Stimulated activated CD8-positive, alpha-beta memory T cell treated with anti-CD3 and anti-CD28 coated beads, Interleukin-4, amount 100 ng/mL, for 4 hours (primary cell): ENCODE data around the gene ARHGEF33.

Source experiments
- DNase-seq, 2 donors: peaks; one replicate each; pipeline ENCODE4 v3.0.0-alpha.2; 2020; ENCODE audit warnings: low read depth in 2 of 2, low spot score in 1 of 2

The ARHGEF33 gene

DNA sequence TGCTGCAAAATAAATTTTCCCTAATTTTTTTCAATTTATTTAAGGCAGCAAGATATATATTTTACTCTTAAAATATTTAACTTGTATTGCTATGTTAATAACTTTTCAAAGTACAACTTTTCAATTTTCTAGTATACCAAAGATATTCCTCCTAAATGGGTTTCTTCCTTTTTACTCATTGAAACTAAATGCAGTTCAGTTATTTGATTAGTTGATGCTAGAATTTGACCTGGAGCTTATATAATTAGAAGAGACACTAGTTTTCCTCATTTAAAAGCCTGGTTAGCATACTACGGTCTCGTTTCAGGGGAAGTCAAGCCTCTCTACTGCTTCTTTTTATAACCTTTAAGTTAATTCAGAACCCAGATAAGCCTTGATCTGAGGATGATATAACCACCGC, at the start of gene ARHGEF33:
Gene ARHGEF33, plus strand, starts transcription at position 301 of the 400 bp plus-strand sequence. CDS start 29,573 bp downstream, outside the sequence.
- DNase-seq = no peak

DNA sequence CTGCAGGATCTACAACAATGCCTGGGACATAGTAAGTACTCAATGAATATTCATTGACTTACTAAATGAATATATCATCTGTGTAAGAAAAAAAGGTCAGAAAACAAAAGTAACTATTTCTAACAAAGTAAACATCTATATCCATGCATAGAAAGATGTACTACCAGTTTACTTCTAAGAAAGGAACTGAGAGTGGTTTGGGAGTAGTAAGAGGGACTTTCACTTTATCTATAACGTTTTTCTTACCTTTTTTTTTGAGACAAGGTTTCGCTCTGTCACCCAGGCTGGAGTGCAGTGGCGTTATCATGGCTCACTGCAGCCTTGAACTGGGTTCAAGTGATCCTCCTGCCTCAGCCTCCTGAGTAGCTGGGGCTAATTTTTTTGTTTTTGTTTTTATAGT, 39.6 kb upstream of the ARHGEF33 start:
- no peak for DNase-seq

DNA sequence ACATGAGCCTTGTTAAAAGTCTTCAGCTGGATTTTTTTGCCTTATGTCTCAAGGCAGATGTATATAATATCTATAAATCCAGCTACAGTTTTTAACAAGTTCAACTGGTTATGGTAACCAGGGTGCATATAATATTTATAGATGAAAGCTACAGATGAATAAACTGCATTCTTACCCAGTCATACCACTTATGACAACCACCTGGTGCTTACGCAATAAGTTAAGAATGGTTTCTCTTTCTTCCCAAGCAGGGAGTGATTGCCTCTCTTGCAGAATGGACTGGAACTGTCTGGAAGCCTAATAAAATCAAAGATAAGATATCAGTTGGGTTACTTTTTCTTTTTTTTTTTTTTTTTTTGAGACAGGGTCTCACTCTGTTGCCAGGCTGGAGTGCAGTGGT, 33.5 kb upstream of the ARHGEF33 start:
- DNase-seq = no peak

DNA sequence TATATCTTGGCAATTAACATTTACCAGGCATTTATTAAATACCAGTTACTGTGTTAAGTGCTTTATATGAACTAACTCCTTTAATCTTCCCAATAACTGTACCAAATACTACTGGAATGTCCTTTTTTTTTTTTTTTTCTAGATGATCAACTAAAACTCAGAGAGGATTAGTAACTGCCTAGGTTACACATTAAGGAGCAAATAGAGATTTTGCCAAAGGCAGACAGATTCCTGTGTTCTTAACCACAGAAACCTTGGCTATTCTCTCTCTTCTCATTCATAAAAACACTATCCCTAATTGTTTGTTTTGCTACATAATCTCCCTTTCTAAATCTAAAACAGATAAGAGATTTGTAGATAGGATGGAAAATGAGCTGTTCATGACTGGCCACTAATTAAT, 27.2 kb upstream of the ARHGEF33 start:
- DNase-seq = no peak

DNA sequence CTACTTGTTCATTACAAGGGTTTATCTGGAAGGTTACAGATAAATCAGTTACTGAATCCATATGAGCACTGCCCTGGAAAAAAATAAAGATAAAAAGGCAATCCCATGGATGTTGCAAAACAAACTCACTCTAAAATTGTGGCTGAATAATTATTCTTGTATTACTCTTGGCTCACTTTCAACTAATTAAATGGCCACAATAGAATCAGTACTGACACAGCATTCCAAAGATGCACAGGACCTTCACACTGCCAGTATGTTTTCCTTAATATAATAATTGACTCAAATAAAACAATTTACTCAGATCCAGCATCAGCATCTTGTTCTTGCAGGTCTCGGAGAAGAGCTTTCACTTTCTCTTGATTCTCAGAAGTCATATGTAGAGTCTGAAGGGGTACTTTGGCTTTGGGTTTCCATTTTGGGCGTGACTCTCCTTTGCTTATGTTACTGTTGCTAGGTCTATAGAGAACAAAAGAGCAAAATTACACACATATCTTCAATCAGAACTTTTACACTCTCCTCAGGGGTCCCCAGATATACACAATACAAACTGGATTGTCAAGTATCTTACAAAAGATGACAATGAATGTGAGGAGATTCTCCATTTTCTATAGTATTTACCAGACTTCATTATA, 26.5 kb upstream of the ARHGEF33 start:
- no peak for DNase-seq

DNA sequence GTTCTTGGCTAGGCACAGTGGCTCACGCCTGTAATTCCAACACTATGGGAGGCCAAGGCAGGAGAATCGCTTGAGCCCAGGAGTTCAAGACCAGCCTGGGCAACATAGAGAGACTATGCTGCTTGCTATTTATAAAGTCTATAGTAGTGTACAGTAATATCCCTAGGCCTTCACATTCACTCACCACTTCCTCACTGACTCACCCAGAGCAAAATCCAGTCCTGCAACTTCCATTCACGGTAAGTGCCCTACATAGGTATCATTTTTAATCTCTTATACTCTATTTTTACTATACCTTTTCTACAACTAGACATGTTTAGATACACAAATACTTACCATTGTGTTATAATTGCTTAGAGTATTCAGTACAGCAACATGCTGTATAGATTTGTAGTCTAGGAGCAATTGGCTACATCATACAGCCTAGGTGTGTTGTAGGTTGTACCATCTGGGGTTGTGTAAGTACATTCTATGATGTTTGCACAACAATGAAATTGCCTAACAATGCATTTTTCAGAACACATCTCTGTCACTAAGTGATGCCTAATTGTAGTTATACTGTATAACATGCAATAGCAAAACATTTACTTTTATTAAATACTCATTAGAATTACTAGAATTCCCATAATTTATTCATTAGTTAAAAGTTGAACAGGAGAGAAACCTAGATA, 22.8 kb upstream of the ARHGEF33 start:
- no peak for DNase-seq

DNA sequence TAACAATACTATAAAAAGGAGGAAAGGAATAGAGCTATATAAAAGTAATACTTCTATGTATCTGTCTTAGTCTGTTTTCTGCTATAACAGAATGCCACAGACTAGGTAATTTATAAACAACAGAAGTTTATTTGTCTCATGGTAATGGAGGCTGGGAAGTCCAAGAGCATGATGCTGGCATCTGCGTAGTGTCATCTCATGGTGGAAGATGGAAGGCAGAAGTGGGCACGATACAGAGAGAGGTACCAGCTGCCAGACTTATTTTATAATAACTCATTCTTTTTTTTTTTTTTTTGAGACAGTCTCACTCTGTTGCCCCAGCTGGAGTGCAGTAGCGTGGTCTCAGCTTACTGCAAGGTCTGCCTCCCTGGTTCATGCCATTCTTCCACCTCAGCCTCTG, 18.2 kb upstream of the ARHGEF33 start:
- DNase-seq = no peak

DNA sequence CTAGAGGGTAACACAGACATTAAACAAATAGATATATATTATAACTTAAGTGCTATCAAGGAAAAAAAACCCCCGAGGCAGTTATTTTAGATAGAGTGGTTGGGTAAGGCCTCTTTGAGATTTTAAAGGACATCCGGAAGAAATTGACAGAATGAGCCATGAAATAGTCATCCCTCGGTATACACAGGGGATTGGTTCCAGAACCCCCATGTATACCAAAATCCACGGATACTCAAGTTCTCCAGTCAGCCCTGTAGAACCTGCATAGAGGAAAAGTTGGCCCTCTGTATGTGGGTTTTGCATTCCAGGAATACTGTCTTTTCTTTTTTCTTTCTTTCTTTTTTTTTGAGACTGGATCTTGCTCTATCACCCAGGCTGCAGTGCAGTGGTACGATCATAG, 15.9 kb upstream of the ARHGEF33 start:
- no peak for DNase-seq

DNA sequence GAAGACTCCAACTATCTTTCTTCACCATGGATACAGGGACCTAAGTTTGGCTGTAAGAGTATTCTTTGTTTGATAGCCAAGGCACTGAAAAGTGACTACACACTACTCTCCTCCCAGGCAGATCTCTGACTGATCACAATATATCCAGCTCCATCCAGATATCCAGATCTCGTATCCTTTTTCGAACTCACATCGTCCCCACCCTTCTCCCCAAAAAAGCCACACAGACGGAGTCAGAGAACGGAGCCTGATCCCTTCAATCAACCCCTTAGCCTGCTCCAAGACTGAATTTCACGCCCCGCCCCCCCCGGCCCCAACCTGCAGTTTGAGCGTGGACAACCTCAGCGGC, 14.5 kb upstream of the ARHGEF33 start:
- DNase-seq = no peak

DNA sequence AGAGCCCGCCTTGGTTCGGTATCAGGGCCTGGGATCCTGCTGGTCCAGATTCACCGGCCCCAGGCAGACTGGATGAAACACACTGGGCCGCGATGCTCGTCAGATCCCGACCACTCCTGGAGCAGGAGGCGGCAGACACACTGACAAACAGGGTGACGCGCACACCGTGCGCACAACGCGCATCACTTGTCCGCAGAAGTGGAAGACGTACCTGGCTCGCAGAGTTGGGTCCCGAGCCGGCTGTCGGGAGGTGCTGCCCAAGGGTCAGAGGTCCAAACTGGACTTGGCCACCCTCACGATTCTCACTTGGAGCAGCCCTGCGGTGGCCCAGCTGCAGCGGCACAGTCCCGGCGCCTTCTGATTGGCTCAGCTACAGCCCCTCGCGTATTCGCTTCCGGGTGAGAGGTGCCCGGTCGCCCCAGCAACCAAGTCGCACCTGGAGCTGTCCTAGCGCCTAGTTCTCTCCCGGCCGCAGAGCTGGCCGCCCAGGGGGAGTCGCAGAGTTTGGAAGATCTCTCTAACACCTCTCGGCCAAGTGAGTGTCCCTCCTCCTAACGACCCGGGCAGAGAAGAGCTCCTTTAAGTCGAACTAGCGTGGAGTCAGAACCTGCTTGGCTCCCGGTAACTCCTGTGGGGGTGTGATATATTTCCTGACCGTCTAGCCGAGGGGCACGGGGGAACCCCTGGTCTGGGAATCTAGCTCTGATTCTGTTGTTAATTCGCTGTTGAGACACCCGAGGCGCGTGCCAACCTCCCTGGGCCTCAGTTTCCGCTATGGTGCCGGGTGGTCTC, 13.9 kb upstream of the ARHGEF33 start, which contains the start of the genes DHX57 and MORN2:
Gene DHX57, minus strand, starts transcription at position 359 of the 792 bp plus-strand sequence. CDS start 7,529 bp downstream, outside the sequence.
Gene MORN2, plus strand, starts transcription at position 401 of the 792 bp plus-strand sequence.
- peak; percentile 51 to 56 for DNase-seq

DNA sequence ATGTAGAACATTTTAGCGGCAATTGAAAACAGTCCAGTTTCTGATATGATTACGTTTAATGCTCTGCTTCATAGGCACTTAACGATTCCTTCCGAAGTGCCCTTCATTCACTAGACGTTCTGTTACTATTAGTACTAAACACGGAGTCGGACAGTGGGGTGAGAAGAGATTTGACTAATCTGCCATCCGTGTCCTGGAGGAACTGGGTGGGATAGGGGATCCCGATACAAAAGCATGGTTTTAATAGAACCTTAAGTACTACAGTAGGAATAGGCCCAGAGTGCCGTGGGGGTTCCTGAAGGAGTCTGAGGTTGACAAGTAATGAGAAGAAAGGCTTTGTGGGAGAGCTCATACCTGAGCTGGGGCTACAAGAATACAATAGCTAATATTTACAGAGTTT, 13.3 kb upstream of the ARHGEF33 start:
- no peak for DNase-seq

DNA sequence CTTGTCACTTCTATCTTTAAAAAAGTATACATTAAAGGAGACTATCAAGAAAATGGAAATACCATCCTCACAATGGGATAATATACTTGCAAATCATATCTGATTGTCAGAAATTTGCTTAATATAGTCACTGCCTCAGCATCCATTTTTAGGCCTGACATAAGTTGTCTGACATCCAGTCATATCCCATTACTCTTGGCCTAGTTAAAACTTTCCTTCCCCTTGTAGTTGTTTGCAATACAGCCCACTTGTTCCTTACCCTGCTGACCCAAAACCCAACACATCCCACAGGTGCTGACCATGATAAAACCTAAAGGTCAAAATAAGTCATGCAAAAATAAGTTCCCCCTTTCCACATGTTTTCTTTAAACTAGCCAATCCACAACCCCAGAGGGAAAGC, 3.6 kb upstream of the ARHGEF33 start:
- no peak for DNase-seq

DNA sequence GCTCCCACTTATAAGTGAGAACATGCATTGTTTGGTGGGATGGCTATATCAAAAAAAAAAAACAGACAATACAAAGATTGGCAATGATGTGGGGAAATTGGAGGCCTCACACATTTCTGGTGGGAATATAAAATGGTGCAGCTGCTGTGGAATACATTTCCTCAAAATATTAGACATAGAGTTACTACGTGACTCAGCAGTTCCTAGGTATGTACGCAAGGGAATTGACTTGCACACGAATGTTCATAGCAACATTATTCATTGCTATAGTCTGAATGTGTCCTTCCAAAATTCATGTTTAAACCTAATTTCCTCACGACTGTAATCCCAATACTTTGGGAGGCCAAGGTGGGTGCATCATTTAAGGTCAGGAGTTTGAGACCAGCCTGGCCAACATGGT, 2.3 kb upstream of the ARHGEF33 start:
- DNase-seq = no peak

DNA sequence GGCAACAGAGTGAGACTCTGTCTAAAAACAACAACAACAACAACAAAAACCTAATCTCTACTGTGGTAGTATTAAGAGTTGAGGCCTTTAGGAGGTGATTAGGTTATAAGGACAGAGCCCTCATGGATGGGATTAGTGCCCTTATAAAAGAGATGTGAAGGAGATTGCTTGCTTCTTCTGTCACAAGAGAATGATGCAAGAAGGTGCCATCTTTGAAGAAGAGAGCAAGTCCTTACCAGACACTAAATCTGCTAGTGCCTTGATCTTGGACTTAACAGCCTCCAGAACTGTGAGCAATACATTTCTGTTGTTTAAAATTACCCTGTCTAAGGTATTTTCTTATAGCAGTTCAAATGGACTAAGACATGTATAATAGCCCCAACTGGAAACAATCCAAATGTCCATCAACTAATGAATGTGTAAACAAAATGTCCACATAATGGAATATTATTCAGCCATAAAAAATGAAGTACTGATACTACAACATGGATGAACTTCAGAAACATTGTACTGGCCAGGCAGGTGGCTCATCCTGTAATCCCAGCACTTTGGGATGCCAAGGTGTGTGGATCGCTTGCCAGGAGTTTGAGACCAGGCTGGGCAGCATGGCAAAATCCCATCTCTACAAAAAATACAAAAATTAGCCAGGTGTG, 1.6 kb upstream of the ARHGEF33 start:
- no peak for DNase-seq

DNA sequence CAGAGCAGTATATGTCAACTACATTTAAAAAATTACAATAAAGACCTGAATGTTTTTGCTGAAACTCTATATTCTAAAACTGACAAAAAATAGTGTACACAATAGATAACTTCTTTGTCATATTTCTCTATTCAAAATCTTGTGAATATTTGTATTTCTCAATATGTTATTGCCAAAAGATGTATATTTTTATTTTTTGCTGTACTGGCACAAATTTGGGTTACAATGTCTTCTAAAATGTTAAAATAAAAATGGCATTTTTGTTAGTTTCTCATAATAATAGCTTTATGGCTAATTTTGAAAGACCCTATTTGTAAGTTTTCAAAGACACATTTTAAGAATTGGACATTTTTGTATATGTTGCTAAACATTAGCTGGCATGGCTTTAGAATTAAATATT, 630 bp upstream of the ARHGEF33 start:
- DNase-seq = no peak

DNA sequence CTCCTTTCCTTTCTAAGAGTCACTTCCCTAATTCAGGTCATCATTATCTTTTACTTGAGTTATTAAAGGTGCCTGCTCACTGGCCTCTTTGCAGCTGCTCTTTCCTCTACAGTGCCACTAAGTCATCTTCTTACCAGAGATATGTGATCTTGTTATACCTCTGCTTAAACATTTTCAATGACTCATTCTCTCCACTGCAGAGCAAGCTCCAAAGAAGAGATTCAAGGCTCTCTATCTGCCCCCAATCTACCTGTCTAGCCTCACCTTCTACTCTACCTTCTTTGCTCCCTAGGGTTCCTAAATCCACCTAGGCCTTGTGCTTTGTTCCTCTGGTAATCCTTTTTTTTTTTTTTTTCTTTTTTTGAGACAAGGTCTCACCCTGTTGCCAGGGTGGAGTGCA, 3.1 kb downstream of the ARHGEF33 start:
- no peak for DNase-seq

DNA sequence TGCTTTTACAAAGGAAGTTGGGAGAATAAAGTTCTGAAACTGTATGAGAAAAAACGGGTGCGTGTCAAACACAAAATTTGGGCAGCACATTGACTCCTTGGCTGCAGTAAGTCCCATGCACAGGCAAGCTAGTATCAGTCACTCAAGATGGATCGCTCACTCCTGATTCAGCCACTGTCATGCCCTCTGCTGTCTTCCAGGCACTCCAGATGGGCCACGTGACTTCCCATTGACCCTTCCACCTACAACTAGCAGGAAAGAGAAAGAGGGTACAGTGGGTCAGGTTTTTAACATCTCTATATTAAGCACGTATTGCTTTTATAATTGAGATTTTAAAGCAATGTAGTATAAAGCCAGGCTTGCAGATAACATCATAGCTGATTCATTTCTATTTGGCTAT, 8.6 kb downstream of the ARHGEF33 start:
- no peak for DNase-seq

DNA sequence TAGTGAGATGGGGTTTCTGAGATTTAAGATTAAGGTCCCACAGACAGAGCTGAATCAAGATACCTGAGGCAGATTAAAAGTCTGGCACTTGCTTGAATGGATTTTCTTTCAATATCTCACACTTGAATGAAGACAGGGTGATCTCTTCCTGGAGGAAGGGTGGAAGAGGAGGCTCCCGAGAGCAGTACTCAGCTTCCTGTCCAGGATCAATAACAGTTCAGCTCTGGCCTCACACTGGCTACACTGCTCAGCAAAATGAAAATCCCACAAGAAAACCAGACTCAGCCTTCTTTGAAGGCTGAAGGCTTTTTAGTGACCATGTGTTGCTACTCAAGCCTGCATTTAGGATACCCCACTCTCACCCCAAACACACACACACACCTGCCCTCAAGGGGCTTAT, 11.1 kb downstream of the ARHGEF33 start:
- DNase-seq = no peak

DNA sequence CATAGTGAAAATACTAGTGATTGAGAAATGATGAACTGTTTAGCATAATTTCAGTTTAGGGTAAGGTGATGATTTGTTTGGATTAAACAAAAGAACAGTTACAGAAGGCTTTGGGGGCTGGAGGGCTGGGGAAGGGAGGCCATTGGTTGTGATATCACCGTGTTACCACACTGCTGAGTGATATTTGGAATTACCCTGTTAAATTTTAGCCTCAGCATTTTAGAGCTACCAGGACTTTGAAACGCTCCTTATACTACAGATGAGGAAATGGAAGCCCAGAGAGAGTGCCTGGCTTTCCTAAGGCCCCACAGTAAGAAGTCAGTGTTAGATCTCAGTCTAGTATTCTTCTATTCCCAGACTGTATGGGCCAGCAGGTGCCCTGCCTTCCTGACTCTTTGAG, 15.6 kb downstream of the ARHGEF33 start:
- DNase-seq = no peak

DNA sequence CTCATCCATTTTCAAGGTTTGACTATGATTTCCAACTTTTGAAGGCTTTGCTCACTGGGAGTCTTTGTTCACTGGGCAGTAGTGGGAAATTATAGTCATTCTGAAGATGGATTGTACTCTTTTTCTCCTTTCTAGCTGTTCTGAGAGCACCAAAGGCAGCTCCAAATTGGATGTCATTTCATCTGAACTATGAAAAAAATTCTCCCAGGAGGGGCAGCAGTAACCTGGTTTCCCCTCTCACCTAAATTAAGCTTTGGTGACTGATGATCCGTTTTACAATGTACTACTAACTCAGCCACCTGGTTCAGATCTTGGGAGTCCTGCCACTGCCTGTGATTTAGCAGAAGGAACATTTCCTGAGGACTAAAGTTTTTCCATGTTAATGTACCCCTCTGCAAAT, 17.6 kb downstream of the ARHGEF33 start:
- no peak for DNase-seq

DNA sequence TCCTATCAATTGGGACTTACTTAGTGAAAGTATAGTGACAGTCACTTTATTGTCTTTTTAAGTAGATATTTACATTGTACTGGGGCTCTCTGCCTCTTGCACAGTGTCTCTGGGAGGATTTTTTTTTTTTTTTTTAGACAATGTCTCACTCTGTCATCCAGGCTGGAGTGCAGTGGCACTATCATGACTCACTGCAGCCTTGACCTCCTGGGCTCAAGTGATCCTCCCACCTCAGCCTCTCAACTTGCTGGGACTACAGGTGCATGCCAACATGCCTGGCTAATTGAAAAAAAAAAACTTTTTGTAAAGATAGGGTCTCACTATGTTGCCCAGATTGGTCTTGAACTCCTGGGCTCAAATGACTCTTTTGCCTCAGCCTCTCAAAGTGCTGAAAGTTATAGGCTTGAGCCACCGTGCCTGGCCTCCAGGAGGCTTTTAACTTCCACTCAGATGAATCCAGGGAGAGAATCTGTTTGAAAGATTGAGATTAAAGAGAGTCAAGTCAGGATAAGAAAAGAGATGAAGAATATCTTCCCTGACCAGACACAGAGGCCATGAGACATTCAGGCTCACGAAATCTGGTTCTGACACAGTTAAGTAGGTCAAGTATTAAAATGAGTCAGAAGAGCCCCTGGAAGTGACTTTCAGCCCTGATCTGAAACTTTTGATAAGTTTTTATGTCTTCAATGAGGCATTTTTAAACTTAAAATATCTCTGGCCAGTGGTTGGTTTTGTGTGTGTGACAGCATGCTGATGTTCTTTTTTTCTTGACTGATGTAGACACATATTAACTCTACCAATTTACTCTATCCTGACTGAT, 18.3 kb downstream of the ARHGEF33 start:
- no peak for DNase-seq
